SK-N-SH treated with all-trans-retinoic acid at 6 μM for 48 hours (cell line): ENCODE measurements around the gene KDM4B.

Experiments used
- ARNTL ChIP-seq: fragments of 450-650 bp; formaldehyde crosslinking; IDR thresholded peaks from 2 replicates; pipeline ENCODE4 v1.5.0; 2020; ENCODE audit warnings: low read depth, mild to moderate bottlenecking, moderate library complexity, borderline replicate concordance
- CSDC2 ChIP-seq: fragments of 250-450 bp; sonication (Bioruptor Pico); IDR thresholded peaks from 2 replicates; pipeline ENCODE4 v1.5.0; 2020; ENCODE audit warnings: mild to moderate bottlenecking, moderate library complexity
- OSR1 ChIP-seq: fragments of 250-450 bp; sonication (Bioruptor Pico); IDR thresholded peaks from 2 replicates; pipeline ENCODE4 v1.8.0; 2022; ENCODE audit warnings: moderate library complexity, mild to moderate bottlenecking, inconsistent platforms
- PATZ1 ChIP-seq: fragments of 250-450 bp; sonication (Bioruptor Pico); IDR thresholded peaks from 2 replicates; pipeline ENCODE4 v1.8.0; 2020; ENCODE audit warnings: mild to moderate bottlenecking, moderate library complexity, borderline replicate concordance
- RARB ChIP-seq: fragments of 250-450 bp; sonication (Bioruptor Pico); IDR thresholded peaks from 2 replicates; pipeline ENCODE4 v1.8.0; 2021; ENCODE audit warnings: mild to moderate bottlenecking, moderate library complexity
- TSHZ2 ChIP-seq: fragments of 250-450 bp; sonication (Bioruptor Pico); IDR thresholded peaks from 2 replicates; pipeline ENCODE4 v1.5.0; 2020; ENCODE audit warnings: mild to moderate bottlenecking, moderate library complexity

GRCh38 chr19:5026706-5027273 lies 57.9 kb downstream of the KDM4B start:
- TF ChIP-seq TSHZ2 (CRISPR knock-in tag), result no peak
- no peak for TF ChIP-seq PATZ1
- no peak for TF ChIP-seq OSR1 (CRISPR knock-in tag)
- no peak for TF ChIP-seq CSDC2
- no peak for TF ChIP-seq ARNTL
- no peak for TF ChIP-seq RARB
